ENCODE data around the gene FCN2.
"Not testable (repeated sequence)": the region's sequence is repeated elsewhere in the genome, so short reads cannot be mapped to it uniquely, and the experiment has no call there.

FCN2 gene

GRCh38 chr9:134852906-134853654, 27.5 kb upstream of the FCN2 start:
- TF ChIP-seq CTCF (IDR thresholded peaks at IDR 0.05; ENCODE audit: extremely low read depth, insufficient read depth, missing control alignments), result no peak
- in situ Hi-C loops (cut with MboI; ENCODE audit: low pct_unique_long_range_greater_than_20kb, low sequenced_read_pairs, unreplicated experiment), result no loop called here
- no peak for DNase-seq (ENCODE audit: low spot score)

DNA sequence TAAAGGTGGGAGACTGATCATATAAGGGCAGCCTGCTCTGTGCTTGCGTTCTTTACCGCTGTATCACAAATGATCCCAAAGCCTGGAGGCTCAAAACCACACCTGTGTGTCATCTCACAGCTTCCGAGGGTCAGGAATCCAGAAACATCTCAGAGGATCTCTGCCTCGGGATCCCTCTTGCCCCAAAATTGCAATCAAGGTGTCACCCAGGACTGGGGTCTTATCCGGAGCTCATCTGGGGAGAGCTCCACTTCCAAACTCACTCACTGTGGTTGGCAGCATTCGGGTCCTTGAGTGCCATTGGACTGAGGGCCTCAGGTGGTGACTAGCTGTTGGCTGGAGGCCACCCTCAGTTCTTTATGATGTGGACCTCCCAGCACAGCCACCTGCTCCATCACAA, 26.7 kb upstream of the FCN2 start:
- no peak for TF ChIP-seq CTCF (IDR thresholded peaks at IDR 0.05; ENCODE audit: extremely low read depth, insufficient read depth, missing control alignments)
- no peak for DNase-seq (ENCODE audit: low spot score)
- in situ Hi-C loops (cut with MboI; ENCODE audit: low pct_unique_long_range_greater_than_20kb, low sequenced_read_pairs, unreplicated experiment), result no loop called here

GRCh38 chr9:134854541-134854981, 26.0 kb upstream of the FCN2 start:
- no peak for DNase-seq (ENCODE audit: low spot score)
- TF ChIP-seq CTCF (IDR thresholded peaks at IDR 0.05; ENCODE audit: extremely low read depth, insufficient read depth, missing control alignments), result no peak
- in situ Hi-C loops (cut with MboI; ENCODE audit: low pct_unique_long_range_greater_than_20kb, low sequenced_read_pairs, unreplicated experiment), result no loop called here

DNA sequence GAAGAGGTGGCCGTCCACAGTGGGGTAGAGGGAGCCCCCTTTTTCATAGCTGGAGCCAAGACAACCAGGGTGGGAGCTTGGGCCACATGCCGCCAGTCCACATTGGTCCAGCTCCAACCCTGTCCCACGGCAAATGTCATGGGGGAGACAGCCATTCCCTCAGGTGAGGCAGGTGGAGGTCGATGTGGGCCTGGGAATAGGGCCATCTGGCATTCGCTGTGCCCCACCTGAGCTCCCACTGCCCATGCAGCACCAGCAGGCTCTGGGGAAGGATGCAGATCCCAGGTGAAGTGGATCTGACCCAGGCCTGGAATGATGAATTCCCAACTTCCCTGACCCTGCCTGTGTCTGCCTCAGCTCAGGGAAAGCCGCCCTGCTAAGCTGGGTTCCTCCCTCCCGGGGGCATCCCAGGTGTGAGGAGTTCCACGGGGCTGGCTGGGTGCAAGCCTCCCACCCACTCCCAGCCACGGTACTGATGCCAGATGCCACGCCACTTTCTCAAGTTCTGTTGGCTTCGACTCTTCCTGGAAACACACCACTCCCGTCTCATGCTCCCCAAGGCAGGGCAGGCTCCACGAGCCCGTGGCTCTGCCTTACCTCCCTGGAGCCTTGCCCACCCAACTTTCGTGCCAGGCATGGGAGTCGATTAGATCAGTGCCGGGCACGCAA, 25.2 kb upstream of the FCN2 start:
- in situ Hi-C loops (cut with MboI; ENCODE audit: low pct_unique_long_range_greater_than_20kb, low sequenced_read_pairs, unreplicated experiment), result no loop called here
- no peak for TF ChIP-seq CTCF (IDR thresholded peaks at IDR 0.05; ENCODE audit: extremely low read depth, insufficient read depth, missing control alignments)
- no peak for DNase-seq (ENCODE audit: low spot score)

DNA sequence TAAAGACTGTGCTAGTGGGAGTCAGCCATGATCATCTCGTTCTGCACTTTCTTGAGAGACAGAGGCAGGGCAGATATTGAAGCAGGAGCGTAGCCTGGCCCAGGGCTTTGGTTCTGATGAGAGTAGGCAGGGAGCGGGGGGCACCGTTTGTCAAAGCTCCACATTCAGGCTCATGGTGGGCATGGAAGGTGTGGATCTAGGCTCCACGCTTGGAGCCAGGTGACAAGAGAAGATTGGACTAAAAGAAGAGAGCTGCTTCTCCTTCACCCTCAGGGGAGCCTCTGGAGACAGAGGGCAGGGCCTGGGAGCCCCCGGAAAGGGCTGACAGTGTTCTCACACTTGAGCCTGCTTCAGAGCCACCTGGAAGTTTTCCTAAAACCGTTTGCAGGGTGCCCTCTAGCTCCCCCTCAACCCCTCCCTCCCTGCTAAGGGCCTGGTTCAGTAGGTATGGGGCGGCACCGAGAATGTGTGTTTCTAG, 24.7 kb upstream of the FCN2 start:
- TF ChIP-seq CTCF (IDR thresholded peaks at IDR 0.05; ENCODE audit: extremely low read depth, insufficient read depth, missing control alignments), result no peak
- DNase-seq (ENCODE audit: low spot score), result no peak
- in situ Hi-C loops (cut with MboI; ENCODE audit: low pct_unique_long_range_greater_than_20kb, low sequenced_read_pairs, unreplicated experiment), result no loop called here

DNA sequence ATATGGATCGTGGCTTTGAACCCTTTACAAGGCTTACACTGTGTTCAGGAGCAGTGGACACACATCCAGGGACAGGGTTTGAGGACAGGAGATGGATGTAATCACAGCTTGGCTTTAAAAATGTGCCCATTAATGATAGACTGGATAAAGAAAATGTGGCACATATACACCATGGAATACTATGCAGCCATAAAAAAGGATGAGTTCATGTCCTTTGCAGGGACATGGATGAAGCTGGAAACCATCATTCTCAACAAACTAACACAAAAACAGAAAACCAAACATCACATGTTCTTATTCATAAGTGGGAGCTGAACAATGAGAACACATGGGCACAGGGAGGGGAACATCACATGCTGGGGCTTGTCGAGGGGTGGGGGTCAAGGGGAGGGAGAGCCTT, 23.2 kb upstream of the FCN2 start:
- DNase-seq (ENCODE audit: low spot score); in situ Hi-C loops (cut with MboI; ENCODE audit: low pct_unique_long_range_greater_than_20kb, low sequenced_read_pairs, unreplicated experiment): not testable (repeated sequence)
